ENCODE data around the gene SCN5A.

- TF ChIP-seq CTCF (IDR thresholded peaks at IDR 0.05; ENCODE audit: low read length): no peak
- TF ChIP-seq EZH2 (optimal IDR thresholded peaks at IDR 0.05; ENCODE audit: low read depth, low read length): no peak
These were observed 87.6 kb downstream of the SCN5A start for GRCh38 chr3:38561746-38562466.

All from MM.1S (cell line).